ENCODE data around the gene PIMREG. TPM values are rescaled to one million over a fixed set of nuclear protein-coding genes. Genes with fewer than 3 reads are reported as not detected.

The PIMREG gene
- total RNA-seq, 1 experiment from 2014 or later = 28.3 TPM

GRCh38 chr17:6456321-6456720 lies 12.1 kb downstream of the PIMREG start:
- intact Hi-C loops (cut with micrococcal nuclease; ENCODE audit: unreplicated experiment) = no loop called here
- H3K9me3 Mint-ChIP-seq (ENCODE audit: low read depth, unreplicated experiment) = no peaks in the 10 kb centered on the region
- CTCF ChIA-PET = interaction anchor here (0.8 kb wide), 1 partner anchor 1017 kb away, joined by 3 read pairs; the partner anchor contains the start of gene C1QBP
- no peak overlapping the region for H3K4me3 Mint-ChIP-seq (ENCODE audit: low read depth, unreplicated experiment)
- H3K27ac Mint-ChIP-seq (ENCODE audit: unreplicated experiment) = no peak overlapping the region
- no peaks in the 10 kb centered on the region for H3K27me3 Mint-ChIP-seq (ENCODE audit: unreplicated experiment)
- peaks cover 14% of the 10 kb centered on the region for H3K36me3 Mint-ChIP-seq (ENCODE audit: insufficient read depth, unreplicated experiment)
- peaks cover 12% of the 10 kb centered on the region for H3K4me1 Mint-ChIP-seq (ENCODE audit: low read depth, unreplicated experiment)
- BruUV-seq (replicated peaks) = no TSS peak
- TF ChIP-seq CTCF (IDR thresholded peaks at IDR 0.05; ENCODE audit: unreplicated experiment) = no peak
- no peak for DNase-seq

- peak; percentile 35 for DNase-seq
- CTCF ChIA-PET = interaction anchor here (0.5 to 0.8 kb wide), 2 partner anchors 435 to 1018 kb away, joined by 3 read pairs; partner anchors contain the start of gene C1QBP
- H3K4me3 Mint-ChIP-seq (ENCODE audit: low read depth, unreplicated experiment) = no peak overlapping the region
- H3K27me3 Mint-ChIP-seq (ENCODE audit: unreplicated experiment) = no peaks in the 10 kb centered on the region
- H3K27ac Mint-ChIP-seq (ENCODE audit: unreplicated experiment) = peak overlapping the region; percentile 31
- BruUV-seq (replicated peaks) = no TSS peak
- intact Hi-C loops (cut with micrococcal nuclease; ENCODE audit: unreplicated experiment) = no loop called here
- H3K4me1 Mint-ChIP-seq (ENCODE audit: low read depth, unreplicated experiment) = peaks cover 12% of the 10 kb centered on the region
- peaks cover 7% of the 10 kb centered on the region for H3K36me3 Mint-ChIP-seq (ENCODE audit: insufficient read depth, unreplicated experiment)
- TF ChIP-seq CTCF (IDR thresholded peaks at IDR 0.05; ENCODE audit: unreplicated experiment) = no peak
- H3K9me3 Mint-ChIP-seq (ENCODE audit: low read depth, unreplicated experiment) = no peaks in the 10 kb centered on the region
These were observed 12.8 kb downstream of the PIMREG start for GRCh38 chr17:6456914-6457687.

DNA sequence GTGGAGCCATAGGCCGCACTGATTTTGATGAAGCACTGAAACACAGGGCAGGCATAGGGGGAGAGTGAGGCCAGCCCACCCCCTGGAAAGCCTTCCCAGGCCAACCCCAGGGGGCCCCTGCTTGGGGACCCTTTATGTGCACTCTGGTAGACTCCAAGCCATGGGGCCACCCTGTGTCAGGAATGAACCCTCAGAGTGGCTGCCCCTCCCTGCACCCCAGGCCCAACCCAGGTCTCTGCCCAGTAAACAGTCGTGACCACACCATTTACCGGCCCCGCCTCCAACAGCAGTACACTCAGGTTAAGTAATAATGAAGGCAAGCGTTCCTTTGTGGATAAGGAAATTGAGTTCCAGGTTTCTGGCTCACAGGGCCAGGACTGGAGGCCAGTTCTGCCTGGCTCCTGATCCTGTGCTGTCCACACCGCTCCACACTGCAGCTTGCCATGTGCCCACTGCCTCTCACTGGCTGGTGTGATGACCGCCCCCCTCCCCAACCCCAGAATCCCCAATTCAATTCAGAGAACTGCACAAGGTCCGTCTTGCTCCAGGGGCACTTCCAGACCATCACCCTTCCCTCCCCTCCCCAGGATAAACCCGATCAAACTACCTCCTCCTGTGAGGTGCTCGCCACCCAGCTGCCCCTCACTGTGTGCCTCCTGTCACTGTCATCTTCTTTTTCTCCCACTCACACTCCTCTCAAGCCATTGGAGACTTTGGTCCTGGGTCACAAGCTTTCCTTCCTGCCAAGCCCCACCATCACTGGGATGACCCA lies 13.6 kb downstream of the PIMREG start:
- peaks cover 12% of the 10 kb centered on the region for H3K4me1 Mint-ChIP-seq (ENCODE audit: low read depth, unreplicated experiment)
- intact Hi-C loops (cut with micrococcal nuclease; ENCODE audit: unreplicated experiment) = no loop called here

More for the DNA sequence above, 13.6 kb downstream of the PIMREG start:
- H3K36me3 Mint-ChIP-seq (ENCODE audit: insufficient read depth, unreplicated experiment) = peaks cover 4% of the 10 kb centered on the region
- peak; percentile 22 for DNase-seq
- no peak for TF ChIP-seq CTCF (IDR thresholded peaks at IDR 0.05; ENCODE audit: unreplicated experiment)
- CTCF ChIA-PET = interaction anchor here (0.7 kb wide), 1 partner anchor 142 kb away, joined by 4 read pairs; no protein-coding TSS in a partner anchor
- H3K4me3 Mint-ChIP-seq (ENCODE audit: low read depth, unreplicated experiment) = no peak overlapping the region
- H3K9me3 Mint-ChIP-seq (ENCODE audit: low read depth, unreplicated experiment) = no peaks in the 10 kb centered on the region
- BruUV-seq (replicated peaks) = no TSS peak
- no peaks in the 10 kb centered on the region for H3K27me3 Mint-ChIP-seq (ENCODE audit: unreplicated experiment)
- H3K27ac Mint-ChIP-seq (ENCODE audit: unreplicated experiment) = no peak overlapping the region

Measured in Calu3 (cell line).